Activated T-cell treated with anti-CD3 and anti-CD28 coated beads for 24 hours (primary cell): Measurements from ENCODE around the gene ABCA9.
"Not testable (repeated sequence)": the region's sequence is repeated elsewhere in the genome, so short reads cannot be mapped to it uniquely, and the experiment has no call there.

Source experiments
- DNase-seq: peaks from one replicate; pipeline ENCODE4 v3.0.0-alpha.2; 2020; ENCODE audit warnings: low read depth

Gene ABCA9

GRCh38 chr17:69030169-69030568, 30.6 kb downstream of the ABCA9 start:
- DNase-seq = no peak

- DNase-seq = no peak
Measured at GRCh38 chr17:69018687-69019086, 42.0 kb downstream of the ABCA9 start.

GRCh38 chr17:69018022-69018615, 42.6 kb downstream of the ABCA9 start:
- no peak for DNase-seq

GRCh38 chr17:69015631-69016030, 45.1 kb downstream of the ABCA9 start:
- no peak for DNase-seq

- no peak for DNase-seq
Measured at GRCh38 chr17:69012895-69013805, 47.6 kb downstream of the ABCA9 start.

GRCh38 chr17:69009930-69010329, 50.8 kb downstream of the ABCA9 start:
- DNase-seq = no peak

- DNase-seq = not testable (repeated sequence)
Measured at GRCh38 chr17:69004759-69005158, 56.0 kb downstream of the ABCA9 start.

GRCh38 chr17:68999743-69000142, 61.0 kb downstream of the ABCA9 start:
- not testable (repeated sequence) for DNase-seq

GRCh38 chr17:68993112-68993511, 67.6 kb downstream of the ABCA9 start:
- no peak for DNase-seq

GRCh38 chr17:68987966-68988365, 72.8 kb downstream of the ABCA9 start:
- DNase-seq = no peak

GRCh38 chr17:68981288-68981687, 79.4 kb downstream of the ABCA9 start:
- no peak for DNase-seq

GRCh38 chr17:68973098-68973846, 87.5 kb downstream of the ABCA9 start:
- DNase-seq = no peak

GRCh38 chr17:68972119-68972704, 88.5 kb downstream of the ABCA9 start:
- DNase-seq = no peak

GRCh38 chr17:68969101-68969500, 91.6 kb downstream of the ABCA9 start:
- DNase-seq = no peak

GRCh38 chr17:68963958-68964357, 96.8 kb downstream of the ABCA9 start:
- no peak for DNase-seq

GRCh38 chr17:68961214-68961882, 99.4 kb downstream of the ABCA9 start:
- no peak for DNase-seq

- not testable (repeated sequence) for DNase-seq
Measured at GRCh38 chr17:68959117-68959516, 101.6 kb downstream of the ABCA9 start.

- DNase-seq = no peak
Measured at GRCh38 chr17:68957944-68958343, 102.8 kb downstream of the ABCA9 start.

- no peak for DNase-seq
Measured at GRCh38 chr17:68955181-68955841, 105.4 kb downstream of the ABCA9 start, which contains the start of gene ABCA8. TSS of gene ABCA8 (minus strand) at chr17:68955392. CDS start at chr17:68942034, 13,358 bp downstream.

GRCh38 chr17:68954146-68954896, 106.4 kb downstream of the ABCA9 start:
- DNase-seq = no peak
